IPS-11a (cell line): ENCODE measurements around the gene SERHL2.
"Not testable (repeated sequence)": the region's sequence is repeated elsewhere in the genome, so short reads cannot be mapped to it uniquely, and the experiment has no call there.

Experiments
- H3K4me3 ChIP-seq: one replicate; pipeline ENCODE4 v1.5.1; 2013; ENCODE audit warnings: low read depth, low read length, control low read depth

SERHL2 gene, protein sequence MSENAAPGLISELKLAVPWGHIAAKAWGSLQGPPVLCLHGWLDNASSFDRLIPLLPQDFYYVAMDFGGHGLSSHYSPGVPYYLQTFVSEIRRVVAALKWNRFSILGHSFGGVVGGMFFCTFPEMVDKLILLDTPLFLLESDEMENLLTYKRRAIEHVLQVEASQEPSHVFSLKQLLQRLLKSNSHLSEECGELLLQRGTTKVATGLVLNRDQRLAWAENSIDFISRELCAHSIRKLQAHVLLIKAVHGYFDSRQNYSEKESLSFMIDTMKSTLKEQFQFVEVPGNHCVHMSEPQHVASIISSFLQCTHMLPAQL

DNA sequence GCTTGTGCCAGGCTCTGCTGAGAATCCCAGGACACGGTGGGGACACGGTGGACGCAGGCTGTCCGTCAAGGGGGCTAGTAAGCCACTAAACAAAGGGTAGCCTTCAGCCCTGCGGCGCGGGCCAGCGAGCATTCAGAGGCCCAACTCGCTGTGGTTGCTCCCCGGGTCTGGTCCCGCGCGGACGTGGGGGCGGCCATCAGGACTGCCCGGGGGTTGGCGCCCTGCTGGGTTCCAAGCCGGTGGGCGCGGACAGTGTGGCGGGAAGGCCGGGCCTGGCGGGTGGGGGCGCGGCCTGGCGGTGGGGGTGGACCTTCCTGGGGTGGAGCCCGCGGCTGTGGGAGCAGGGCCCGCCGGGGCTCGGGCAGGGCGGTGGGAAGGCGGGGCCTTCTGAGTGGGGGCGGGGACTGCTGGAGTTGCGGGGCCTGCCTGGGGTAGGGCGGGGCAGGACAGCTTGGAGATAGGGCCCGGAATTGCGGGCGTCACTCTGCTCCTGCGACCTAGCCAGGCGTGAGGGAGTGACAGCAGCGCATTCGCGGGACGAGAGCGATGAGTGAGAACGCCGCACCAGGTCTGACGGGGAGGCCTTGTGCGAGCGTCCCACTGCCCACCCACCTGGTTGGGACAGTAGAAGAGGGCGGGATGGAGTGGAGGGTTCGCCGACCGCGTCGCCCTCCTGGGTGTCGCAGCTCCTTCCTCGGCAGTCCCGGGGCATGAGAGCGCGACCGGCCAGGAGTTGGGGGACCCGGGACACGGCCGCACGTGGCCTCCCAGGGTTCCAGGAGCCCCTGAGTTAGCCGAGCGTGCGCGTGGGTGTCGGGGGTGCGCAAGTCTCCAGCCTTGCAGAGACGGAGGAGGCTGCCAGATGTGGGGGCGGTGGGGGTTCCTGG lies at the start of gene SERHL2:
Gene SERHL2 (plus strand): TSS at position 482 of the 887 bp plus-strand sequence. CDS start 65 bp downstream, at position 547.
- peak within 1 kb of the TSS; percentile 54 for H3K4me3 ChIP-seq

DNA sequence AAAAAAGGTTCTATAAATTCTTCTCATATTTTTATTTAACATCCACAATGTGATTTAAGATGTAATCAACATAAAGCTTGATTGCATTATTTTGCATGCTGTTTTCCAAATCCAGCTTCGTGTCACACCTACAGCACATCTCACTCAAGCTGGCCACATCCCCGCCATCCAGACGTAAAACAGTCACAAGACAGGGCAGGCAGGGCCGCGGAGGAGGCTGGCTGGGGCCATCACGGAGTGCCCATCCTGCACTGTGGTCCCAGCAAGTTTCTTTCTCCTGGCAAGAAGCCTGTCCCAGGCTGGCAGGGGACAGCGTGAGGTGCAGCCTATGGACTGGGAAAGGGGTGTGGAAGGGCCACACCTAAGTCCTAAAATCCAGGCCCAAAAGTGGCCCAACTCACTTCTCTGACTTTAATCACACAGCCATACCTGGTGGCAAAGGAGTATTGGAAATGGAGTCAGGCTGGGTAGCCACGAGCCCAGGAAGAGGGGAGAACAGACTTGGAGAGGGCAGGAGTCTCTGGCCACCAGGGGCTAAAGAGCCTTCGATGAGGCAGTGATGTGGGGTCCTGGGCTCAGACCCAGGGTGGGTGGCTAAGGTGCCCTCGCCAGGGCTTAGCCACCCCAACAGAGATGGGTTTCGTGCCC lies 45.3 kb upstream of the SERHL2 start:
- H3K4me3 ChIP-seq = not testable (repeated sequence)

DNA sequence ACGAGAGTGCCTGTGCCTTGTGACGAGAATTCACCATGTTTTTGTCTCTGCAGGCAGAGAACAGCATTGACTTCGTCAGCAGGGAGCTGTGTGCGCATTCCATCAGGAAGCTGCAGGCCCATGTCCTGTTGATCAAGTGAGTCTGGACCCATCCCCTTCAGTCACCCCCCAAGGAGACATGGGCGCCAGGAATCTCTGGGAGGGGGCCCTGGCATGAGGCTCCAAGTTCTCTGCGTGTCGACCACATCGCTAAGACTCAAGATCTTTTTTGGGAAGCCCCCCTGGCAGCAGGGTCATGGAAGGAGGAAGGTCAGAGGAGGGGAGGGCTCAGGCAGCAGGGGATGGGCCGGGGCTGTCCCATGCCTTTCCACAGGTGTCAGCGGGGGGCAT lies 44.8 kb upstream of the SERHL2 start:
- not testable (repeated sequence) for H3K4me3 ChIP-seq

DNA sequence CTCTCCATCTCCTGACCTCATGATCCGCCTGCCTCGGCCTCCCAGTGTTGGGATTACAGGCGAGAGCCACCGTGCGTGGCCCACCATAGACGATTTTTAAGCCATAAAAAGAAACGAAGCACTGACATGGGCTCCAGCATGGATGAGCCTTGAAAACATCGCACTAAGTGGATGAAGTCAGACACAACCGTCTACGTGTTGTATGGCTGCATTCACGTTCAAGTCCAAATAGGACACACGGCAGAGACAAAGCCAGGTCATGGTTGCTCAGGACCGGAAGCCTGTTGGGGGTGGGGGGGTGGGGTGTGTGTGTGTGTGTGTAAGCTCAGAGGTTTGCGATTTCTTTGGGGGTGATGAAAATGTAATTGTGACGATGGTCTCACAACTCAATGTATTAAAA lies 44.2 kb upstream of the SERHL2 start:
- H3K4me3 ChIP-seq = no peak overlapping the region

DNA sequence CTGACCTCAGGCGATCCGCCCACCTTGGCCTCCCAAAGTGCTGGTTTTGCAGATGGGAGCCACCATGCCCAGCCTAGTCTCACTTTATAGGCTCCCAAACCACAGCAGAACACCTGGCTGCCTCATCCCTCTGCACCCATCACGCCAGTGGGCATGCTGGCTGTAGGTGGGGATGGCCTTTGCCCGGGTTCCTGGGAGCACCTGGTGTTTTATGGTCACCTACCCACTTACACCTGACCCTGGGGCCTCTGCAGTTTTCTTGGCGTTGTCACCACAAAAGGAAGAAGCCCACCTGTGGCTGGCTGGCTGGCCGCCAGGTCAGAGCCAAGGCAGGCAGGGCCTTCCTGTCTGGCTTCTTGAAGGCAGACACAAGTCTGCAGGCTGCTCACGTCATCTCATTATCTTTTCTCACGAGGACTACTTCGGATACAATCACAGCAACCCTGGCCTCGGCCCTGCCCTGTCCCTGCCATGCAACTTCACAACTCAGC lies 42.3 kb upstream of the SERHL2 start:
- no peak overlapping the region for H3K4me3 ChIP-seq

DNA sequence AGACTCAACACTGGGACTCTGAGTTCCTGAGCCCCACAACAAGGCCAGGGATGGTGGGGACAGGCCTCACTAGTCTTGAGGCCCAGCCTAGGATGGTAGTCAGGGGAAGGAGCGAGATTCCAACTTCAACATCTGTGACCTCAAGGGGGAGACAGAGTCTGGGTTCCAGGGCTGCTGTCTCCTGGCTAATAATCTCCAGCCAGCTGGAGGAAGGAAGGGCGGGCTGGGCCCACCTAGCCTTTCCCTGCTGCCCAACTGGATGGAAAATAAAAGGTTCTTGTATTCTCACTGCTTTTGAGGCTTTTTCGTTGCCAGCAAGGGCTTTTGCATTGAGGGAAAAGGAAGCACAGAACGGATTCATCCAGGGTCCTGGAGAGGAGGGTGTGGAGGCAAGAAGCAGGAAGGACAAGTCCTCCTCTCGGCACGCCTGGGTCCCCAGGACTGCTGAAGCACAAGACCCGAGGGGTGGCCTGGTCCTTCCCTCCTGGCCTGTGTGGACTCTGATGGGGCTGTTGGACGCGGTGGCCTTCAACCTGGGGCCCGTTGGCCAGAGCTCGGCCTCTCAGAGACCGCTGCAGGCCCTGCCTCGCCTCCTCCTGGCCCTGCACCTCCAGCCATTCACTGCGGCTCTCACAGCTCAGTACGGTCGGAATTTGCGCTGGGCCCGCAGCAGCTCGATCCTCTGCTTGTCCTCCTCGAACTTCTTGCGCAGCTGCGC lies 41.3 kb upstream of the SERHL2 start:
- H3K4me3 ChIP-seq = not testable (repeated sequence)

DNA sequence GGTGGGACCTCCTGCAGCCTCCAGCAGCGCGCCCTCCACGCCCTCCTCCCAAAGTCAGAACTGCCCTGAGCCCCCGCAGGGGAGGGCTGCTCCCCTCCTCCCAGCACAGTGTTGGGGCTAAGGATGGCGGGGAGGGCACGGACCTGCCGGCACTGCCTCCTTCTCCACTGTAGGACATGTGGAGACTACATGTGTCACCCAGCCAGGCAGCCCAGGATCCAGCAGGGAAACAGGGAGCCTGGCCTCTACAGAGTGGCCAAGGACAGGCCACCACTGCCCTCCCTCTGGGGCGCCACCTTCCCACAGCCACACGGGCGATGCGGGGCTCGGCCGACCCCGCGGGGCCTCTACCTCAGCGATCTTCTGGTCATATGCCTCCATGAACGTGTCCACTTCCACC lies 39.4 kb upstream of the SERHL2 start:
- H3K4me3 ChIP-seq = not testable (repeated sequence)

DNA sequence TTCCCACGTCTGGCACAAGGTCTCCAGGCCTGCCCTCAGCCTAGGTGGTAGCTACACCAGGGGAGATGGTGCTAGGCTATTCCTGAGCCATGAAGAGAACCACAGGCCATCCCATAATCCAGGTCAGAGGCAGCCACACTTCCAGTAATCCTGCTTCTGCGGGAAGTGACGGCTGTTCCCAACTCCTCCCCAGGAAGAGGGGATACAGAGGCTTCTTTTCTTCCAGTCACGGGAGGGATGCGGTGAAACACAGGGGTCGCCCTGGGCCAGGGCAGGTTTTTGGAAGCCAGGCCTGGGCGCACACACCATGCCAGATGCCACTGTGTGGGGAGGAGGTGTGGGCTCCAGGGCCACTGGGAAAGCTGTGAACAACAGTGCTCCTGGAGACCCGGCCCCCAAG lies 38.5 kb upstream of the SERHL2 start:
- H3K4me3 ChIP-seq = not testable (repeated sequence)

DNA sequence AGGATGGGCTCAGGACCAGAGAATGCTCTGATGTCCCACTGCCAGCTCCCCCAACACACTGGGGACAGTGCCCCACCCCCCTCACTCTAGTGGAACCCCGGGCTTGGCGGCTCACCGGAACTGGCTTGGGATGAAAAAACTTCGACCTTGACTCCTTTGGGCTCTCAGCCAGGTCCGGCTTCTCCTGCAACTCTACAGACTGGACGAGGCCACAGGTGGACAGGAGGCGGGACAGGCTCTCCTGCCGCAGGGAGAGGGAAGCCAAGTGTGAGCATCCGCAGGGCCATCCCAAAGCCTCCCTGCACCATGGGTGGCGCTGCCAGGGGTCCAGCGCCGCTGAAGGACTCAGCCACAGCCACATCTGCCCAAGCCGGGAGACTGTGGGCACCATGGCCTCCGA lies 37.9 kb upstream of the SERHL2 start:
- no peak overlapping the region for H3K4me3 ChIP-seq

DNA sequence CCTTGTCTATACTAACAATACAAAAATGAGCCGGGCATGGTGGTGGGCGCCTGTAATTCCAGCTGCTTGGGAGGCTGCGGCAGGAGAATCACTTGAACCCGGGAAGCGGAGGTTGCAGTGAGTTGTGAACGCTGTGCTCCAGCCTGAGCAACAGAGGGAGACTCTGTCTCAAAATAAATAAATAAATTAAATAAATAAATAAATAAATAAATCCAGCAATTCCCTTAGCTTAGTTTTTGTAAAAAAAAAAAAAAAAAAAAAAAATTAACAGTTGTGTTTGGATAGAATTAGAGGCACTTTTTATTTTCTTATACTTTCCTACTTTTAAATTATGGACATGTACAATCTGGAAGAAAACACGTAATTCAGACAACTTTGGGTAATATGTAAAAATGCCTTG lies 36.7 kb upstream of the SERHL2 start:
- not testable (repeated sequence) for H3K4me3 ChIP-seq

DNA sequence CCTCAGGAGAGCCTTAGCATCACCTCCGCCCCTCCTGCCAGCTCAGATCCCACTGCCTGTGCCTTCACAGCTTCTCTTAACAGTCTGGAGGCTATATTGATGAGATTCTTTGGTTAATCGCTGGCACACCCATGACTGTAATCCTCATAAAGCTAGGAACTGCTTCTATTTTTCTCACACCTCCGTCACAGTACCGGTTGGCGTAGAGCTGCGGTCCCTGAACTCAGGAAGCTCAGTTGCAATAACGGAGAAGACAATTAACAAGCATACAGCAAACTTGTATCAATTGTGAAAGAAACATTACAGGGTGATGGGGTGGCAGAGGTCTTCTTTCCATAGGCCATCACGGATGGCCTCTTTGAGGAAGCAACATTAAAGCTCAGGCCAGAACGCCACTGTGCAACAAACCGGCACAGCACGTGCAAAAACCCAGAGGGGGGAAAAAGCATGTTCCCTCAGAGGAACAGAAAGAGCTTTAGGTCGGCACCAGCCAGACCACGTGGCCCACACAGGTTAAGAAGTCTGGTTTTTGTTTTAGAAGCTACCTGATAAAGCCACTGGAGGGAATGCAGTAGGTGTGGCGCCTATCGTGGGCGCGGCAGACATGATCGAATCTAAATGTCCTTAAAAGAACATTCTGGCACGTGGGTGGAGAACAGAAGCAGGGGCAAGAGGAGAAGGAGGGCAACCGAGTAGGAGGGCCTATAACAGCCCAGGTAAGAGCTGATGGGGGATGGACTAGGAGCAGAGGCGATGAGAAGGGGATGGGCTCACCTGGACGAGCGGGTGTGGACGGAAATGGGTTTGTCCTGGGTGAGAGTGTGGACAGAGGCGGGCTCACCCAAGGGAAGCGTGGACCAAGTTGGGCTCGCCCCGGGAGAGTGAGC lies 34.9 kb upstream of the SERHL2 start:
- peak overlapping the region; percentile 80 for H3K4me3 ChIP-seq

DNA sequence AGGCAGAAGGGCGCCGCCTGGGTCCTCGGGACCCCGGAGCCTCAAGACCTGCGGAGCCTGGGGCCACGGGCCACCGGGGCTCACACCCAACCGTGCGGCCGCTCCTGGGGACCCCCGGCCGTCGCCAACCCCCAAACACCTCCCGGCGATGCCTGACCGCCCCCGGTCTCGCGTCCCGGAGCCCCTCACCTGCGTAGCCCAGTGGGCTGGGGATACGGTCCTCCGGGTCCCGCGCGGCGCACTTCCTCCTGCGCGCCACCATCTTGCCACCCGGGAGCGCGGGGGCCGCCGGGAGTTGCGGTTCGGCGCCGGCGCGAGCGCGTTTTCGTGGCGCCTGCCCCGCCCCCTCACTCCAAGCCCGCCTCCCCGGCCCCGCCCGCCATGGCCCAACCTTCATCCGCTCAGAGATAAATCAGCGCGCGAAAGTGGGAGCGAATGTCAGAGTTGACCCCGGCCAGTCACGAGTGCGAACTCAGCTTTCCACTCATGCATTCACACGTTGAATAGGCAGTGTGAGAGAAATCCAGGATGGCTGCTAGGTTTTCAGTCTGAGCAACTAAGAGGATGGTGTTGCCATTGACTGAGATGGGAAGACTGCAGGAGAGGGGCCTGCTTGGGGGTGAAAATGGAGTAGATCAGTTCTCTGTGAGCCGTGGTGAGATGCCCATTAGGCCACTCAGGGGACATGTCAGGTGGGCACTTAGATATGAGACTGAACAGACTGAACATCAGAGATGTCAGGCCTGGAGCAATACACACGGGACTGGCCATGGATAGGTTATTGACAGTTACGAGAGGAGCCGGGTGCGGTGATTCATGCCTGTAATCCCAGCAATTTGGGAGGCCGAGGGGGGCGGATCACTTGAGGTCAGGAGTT lies 34.0 kb upstream of the SERHL2 start, which contains the start of gene RRP7A:
Gene RRP7A (minus strand): TSS at position 272 of the 877 bp plus-strand sequence. CDS start 10 bp downstream, at position 262.
- H3K4me3 ChIP-seq = peak within 1 kb of the TSS; percentile 80

DNA sequence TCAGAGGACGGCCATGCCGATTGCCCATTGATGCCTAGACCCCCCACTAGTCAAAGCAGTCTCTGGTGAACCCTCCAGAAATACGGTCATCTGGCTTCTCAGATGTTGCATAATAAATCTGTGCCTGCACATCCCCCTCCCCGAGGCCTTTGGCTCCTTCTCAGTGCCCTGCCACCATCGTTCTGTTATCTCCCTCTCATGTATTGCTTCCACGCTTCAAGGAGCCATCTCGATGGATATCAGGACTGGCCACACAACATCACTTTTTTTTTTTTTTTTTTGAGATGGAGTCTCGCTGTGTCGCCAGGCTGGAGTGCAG lies 32.6 kb upstream of the SERHL2 start:
- no peak overlapping the region for H3K4me3 ChIP-seq

DNA sequence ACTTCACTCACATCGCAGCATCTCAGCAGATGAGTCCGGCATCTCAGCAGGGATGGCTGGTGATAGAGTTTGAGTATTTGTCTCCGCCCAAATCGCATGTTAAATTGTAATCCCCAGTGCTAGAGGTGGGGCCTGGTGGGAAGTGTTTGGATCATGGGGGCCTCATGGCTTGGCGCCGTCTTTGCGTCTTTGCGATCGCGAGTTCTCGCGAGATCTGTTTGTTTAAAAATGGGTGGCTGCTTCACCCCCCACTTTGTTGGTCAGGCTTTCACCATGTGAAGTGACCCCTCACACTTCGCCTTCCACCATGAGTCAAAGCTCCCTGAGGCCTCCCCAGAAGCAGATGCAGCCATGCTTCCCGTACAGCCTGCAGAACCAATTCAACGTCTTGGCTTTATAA lies 31.2 kb upstream of the SERHL2 start:
- no peak overlapping the region for H3K4me3 ChIP-seq

DNA sequence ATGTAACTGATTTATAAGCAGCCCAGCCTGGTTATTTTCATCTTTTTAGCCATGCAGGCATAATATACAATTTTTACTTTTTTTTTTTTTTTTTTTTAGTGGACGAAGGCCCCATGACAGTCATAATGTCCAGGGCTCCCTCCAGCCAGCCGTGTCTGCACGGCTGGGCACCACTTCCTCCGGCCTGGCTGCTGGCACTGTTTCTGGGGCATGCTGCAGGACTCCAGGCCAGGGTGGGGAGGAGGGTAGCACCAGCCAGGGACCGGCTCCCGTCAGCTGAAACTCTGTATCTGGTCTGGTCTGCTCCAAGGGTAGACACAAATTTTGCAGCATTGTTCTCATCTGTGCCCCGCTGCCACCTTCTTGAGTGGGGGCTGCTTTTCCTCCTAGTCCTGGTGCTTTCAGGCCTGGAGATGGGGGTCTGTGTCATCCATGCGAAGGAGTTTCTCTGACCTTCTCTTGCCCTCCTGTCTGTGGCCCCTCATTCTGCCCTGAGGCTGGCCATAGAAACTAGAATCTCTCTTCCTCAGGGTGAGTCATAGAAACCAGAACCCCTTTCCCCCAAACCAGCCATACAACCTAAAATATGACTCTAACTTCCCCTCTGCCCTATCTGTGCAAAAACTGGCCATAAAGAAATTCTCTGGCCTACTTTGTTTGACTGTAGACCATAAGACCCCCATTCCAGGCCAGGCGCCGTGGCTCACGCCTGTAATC lies 25.0 kb upstream of the SERHL2 start:
- no peak overlapping the region for H3K4me3 ChIP-seq

DNA sequence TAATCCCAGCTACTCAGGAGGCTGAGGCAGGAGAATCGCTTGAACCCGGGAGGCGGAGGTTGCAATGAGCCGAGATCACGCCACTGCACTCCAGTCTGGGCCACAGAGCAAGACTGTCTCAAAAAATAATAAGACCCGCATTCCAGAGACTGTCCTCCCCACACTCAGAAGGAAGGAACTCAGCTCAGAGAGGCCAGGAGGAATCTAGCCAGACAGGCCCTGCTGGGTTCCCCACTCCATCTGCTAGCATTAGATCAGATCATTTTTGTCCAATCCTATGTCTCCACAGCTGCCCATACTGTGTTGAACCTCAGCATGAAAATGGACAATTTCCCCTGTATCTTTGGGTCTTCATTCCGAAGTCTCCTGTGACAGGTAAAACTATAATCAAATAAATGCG lies 24.3 kb upstream of the SERHL2 start:
- H3K4me3 ChIP-seq = not testable (repeated sequence)

DNA sequence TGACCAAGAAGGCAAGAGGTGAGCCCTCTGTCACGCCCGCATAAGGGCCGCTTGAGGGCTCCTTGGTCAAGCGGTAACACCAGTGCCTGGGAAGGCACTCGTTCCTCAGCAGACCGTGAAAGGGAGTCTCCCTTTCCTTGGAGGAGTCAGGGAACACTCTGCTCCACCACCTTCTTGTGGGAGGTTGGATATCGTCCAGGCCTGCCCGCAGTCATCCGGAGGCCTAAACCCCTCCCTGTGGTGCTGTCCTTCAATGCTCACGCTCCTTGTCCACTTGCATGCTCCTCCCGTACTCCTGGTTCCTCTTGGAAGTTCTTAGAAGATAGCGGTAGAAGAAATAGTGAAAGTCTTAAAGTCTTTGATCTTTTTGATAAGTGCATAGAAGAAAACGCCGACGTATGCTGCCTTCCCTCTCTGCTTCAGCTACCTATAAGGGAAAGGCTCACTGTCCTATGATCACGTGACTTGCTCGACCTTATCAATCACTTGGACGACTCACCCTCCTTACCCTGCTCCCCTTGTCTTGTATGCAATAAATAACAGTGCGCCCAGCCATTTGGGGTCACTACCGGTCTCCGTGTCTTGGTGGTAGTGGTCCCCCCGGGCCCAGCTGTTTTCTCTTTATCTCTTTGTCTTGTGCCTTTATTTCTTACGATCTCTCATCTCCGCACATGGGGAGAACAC lies 22.2 kb upstream of the SERHL2 start:
- H3K4me3 ChIP-seq = not testable (repeated sequence)

DNA sequence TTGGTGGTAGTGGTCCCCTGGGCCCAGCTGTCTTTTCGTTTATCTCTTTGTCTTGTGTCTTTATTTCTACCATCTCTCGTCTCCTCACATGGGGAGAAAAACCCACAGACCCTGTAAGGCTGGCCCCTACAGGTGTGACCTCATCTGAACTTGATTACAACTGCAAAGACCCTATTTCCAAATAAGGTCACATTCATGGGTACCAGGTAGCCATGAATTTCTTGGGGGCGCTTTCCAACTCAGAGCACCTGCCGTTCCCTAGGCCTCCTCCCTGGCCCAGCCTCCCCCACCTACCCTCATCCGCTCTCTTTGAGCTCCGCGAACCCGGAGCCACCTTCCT lies 20.1 kb upstream of the SERHL2 start:
- H3K4me3 ChIP-seq = no peak overlapping the region
